Measurements from ENCODE around the gene AXL.

DNA sequence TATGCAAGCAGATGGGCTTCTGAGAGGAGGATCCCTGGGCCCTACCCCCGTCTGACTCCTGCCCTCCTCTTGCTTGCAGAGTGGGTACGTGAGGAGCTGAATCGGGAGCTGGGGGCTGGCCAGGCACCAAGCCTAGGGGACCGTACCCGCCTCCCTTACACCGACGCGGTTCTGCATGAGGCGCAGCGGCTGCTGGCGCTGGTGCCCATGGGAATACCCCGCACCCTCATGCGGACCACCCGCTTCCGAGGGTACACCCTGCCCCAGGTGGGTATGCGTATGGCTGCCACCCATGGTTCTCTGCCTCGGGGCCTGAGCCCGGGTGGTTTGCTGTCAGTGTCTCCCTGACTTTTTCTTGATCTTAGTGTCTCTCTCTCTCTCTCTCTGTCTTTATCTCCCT, 15.7 kb upstream of the AXL start:
- TF ChIP-seq, protein P1, sequence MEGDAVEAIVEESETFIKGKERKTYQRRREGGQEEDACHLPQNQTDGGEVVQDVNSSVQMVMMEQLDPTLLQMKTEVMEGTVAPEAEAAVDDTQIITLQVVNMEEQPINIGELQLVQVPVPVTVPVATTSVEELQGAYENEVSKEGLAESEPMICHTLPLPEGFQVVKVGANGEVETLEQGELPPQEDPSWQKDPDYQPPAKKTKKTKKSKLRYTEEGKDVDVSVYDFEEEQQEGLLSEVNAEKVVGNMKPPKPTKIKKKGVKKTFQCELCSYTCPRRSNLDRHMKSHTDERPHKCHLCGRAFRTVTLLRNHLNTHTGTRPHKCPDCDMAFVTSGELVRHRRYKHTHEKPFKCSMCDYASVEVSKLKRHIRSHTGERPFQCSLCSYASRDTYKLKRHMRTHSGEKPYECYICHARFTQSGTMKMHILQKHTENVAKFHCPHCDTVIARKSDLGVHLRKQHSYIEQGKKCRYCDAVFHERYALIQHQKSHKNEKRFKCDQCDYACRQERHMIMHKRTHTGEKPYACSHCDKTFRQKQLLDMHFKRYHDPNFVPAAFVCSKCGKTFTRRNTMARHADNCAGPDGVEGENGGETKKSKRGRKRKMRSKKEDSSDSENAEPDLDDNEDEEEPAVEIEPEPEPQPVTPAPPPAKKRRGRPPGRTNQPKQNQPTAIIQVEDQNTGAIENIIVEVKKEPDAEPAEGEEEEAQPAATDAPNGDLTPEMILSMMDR (conservative IDR thresholded peaks at IDR 0.05 in 1 of 2, IDR thresholded peaks at IDR 0.05 in 1 of 2; ENCODE audit: extremely low read depth in 1 of 2, insufficient read depth in 1 of 2, low read depth in 1 of 2, low read length in 2 of 2), result no peak
- no peak for TF ChIP-seq EZH2 (IDR thresholded peaks at IDR 0.05; ENCODE audit: borderline replicate concordance, low read length)

All from mammary epithelial cell (primary cell).